ENCODE results near the gene RASSF7.

DNA sequence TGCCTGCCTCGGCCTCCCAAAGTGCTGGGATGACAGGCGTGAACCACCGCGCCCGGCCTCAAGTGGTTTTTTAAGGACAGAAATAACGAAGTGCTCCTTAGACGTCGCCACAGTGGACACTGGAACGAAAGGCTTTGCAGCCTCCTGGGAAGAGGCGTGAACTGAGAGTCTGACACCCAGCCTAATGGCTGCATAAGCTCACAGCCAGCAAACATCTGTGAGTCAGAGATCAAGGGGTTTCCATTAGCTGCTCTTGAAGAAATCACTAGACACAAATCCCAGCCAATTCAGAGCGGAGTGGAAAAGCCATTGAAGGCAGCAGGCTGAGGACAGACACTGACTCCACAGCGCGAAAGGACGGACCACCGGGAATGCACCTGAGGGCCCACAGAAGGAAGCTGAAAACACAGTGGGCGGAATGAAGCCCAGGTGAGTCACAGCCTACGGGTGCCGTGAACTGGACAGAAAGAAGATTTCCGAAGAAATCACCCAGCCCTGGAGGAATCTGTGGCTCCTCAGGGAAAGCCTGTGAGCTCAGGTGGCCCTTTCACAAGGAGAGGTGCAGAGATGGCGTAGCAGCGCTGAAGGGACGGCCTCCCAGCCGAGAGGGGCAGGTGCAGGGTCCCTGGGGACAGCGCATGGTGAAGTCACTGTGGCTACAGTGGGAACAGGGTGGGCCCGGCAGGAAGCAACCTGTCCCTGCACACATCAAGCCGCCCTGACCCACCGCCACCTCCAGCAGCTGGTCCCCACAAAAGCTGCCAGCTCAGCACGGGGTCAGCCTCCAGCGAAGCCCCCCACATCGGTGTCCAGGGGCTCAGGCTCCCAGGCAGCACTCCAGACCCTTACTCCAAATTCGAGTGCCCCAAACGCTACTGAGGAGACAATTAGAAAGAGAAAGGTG lies 11.8 kb upstream of the RASSF7 start:
- no peak for TF ChIP-seq POLR2A (IDR thresholded peaks at IDR 0.05)
- TF ChIP-seq CTCF (IDR thresholded peaks at IDR 0.05) = no peak
